ENCODE results near the gene PLXNA1.
A peak's percentile ranks its signal among the peaks of the same experiment; 100 is the strongest.

Gene PLXNA1

DNA sequence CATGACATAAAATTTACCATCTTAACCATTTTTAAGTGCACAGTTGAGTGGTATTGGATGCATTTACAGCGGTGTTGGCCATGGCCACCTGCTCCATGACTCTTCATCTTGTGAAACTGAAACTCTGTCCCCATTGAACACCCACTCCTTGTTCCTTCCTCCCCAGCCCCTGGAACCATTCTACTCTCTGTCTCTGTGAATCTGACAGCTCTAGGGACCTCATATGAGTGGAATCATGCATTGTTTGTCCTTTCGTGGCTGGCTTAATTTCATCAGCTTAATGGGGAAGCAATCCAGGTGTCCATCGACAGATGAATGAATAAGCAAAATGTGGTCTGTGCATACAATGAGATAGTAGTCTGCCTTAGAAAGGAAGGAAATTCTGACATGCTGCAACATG lies 42.5 kb downstream of the PLXNA1 start:
- DNase-seq, result peak; percentile 59

DNA sequence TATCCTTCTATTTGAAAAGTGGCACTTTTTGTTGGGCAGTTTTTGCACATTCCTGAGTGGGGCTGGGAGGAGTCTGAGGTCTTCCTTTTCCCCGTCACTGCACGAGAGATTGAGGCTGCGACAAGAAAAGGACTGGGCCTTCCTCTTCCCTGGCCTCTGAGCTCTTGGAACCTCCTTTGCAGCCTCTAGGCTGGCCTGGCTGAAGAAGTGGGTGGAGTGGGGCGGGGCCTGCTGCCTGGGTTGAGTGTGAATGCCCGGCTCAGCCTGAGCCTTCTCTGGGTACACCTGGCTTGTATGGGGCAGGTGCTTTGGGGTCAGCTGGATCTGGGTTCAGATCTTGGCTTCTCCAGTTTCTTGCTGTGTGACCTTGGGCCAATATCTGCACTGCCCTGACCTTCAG lies 43.1 kb downstream of the PLXNA1 start:
- DNase-seq, result peak; percentile 22

DNA sequence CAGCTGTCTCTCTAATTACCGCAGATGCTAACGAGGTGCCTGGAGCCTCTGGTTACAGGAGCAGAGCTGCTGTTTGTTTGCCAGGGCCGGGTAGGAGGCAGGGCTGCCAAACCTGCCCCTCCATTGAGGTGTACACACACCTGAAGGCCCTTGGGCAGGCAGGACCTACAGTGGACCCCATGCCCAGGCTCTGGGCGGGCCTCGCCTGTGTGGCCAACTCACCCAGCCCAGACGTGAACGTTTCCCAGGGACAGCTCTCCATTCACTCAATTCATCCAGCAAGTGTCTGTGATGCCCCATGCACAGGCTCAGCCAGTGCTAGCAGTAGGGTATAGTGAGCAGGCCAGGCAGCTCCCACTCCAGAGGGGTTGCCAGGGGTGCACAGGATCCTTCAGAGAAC lies 43.7 kb downstream of the PLXNA1 start:
- DNase-seq, result no peak

DNA sequence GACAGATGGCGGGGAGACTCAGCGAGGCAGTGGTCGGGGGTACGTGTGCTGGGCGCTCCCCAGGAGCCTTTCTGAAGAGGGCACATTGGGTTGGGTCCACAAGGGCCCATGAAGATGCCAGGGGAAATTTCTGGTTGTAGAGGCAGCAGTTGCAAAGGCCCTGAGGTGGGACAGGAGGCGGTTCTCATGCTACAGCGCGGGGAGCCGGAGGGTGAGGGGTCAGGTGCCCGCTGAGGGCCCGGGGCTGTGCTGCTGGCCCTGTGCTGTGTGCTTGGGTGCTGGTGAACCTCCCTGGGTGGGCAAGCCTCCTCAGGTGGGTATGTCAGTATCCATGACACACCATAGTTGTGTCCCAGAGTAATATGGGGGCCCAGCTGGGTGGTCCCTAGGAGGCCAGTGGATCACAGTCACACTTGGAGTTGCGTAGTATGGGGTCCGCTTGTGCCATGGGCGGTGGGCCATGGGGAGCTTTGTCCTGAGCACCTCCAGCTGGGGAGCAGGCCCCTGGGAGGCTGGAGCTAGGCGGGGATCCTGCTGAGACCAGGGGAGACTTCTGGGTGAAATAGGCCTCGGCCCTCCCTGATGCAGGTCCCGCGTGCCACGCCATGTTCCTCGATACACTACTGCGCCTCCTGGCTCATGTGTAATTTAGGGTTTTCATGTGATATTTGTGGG lies 44.3 kb downstream of the PLXNA1 start:
- no peak for DNase-seq

DNA sequence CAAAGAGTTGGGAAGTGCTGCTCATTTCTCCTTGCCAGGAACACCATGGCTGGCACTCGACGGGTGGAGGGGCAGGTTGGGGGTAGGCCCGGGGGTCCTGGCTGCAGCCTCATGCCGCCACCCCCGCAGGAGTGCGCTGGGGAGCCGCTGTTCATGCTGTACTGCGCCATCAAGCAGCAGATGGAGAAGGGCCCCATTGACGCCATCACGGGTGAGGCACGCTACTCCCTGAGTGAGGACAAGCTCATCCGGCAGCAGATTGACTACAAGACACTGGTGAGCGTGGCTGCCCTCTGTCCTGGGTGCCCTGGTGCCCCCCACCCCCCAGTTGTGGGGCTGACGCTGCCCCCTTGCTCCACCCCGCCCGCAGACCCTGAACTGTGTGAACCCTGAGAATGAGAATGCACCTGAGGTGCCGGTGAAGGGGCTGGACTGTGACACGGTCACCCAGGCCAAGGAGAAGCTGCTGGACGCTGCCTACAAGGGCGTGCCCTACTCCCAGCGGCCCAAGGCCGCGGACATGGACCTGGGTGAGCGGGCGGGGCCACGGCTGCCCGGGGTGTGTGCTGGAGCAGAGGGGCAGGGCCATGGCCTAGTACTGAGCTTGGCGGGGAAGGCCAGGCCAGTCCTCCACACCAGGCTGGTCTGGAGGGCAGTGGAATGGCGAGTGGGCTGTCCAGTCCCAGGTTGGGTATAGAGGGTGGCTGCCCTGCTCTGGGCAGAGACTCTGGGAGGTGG lies 45.1 kb downstream of the PLXNA1 start:
- DNase-seq, result no peak

DNA sequence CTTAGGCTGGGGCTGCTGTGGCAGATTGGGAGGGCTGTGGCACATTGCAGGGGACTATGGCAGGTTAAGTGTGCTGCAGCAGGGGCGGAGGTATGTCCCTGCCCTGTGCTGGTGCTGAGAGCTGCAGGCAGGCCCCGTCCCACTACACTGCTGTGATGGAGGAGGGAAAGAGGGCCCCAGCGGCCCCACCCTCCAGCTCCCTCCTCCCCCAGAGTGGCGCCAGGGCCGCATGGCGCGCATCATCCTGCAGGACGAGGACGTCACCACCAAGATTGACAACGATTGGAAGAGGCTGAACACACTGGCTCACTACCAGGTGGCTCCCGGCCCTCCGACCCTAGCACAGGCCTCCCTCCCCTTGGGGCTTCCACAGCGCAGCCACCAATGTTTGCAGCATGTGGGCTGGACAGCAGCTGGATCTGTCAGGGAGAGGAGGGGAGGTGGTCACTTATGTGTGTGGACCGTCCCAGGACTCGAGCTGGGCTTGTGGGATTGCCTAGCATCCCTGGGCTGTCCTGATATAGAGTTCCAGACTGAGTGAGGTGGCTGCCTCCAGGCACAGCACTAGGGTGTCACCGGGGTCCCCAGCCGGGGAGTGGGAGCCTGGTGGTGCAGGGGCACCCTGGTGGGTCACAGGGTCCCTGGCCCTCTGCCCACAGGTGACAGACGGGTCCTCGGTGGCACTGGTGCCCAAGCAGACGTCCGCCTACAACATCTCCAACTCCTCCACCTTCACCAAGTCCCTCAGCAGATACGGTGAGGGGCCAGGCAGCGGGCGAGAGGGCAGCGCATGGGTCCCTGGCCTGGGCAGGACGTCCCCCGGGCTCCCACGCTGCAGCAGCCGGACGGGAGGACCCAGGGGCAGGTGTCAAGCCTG lies 46.1 kb downstream of the PLXNA1 start:
- no peak for DNase-seq

DNA sequence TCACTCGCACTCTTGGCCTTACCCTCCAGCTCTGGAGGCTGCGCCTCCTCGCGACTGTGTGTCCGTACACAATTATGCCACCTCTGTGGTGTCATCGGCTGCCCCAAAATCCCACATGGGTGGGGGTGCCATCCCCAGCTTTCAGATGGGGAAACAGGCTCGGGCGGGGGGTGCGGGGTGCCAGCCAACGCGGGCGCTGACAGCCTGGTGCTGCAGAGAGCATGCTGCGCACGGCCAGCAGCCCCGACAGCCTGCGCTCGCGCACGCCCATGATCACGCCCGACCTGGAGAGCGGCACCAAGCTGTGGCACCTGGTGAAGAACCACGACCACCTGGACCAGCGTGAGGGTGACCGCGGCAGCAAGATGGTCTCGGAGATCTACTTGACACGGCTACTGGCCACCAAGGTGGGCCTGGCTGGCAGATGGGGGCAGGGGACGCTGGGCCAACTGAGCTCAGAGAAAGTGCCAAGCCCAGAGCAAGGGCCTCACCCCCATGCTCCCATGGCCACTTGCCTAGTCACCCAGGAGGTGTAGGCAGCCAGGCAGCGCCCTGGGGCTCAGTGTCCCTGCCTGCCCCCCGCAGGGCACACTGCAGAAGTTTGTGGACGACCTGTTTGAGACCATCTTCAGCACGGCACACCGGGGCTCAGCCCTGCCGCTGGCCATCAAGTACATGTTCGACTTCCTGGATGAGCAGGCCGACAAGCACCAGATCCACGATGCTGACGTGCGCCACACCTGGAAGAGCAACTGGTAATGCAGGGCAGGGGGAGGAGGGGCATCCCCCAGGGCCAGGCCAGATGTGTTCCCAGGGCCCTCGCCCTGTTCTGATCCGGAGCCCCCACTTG lies 47.0 kb downstream of the PLXNA1 start:
- DNase-seq, result no peak

DNA sequence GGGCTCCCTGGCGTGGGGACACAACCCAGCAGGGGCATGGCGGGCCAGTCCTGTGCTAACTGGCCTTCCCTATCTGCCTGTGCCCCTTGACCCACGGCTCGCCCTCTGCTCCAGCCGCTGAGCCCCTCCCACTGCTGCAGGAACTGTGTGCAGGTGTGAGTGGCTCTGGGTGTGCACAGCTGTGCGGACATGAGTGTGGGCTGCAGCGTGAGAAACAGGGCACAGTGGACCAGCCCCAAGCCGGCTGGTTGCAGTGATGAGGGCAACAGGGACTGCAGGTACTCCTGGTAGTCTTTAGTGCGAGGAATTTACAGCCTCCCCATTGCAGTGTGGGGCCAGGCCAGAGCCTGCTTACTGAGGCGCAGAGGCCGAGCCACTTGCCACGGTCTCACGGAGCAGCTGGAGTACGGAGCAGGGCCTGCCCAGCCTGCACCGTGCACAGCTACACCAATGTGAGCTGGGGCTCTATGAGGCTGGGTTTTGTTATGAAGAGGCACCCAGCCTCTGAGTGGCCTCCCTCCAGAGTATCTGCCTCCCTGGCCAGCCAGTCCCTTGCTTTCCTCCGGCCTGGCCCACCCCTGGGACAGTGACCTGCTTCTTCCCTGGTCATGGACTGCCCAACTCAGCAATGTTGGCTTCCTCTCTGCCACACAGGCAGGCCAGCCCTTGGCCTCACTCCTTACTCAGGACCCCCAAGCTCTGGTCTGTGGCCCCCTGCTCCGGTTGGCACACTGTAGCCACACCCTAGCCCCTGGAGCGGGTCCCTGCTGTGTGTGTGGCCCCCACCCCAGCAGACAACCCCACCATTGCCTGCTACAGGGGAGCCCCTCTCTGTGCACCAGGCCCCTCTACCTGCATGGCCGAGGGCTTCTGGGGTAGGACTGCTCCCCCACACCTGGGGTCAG lies 47.8 kb downstream of the PLXNA1 start:
- no peak for DNase-seq

DNA sequence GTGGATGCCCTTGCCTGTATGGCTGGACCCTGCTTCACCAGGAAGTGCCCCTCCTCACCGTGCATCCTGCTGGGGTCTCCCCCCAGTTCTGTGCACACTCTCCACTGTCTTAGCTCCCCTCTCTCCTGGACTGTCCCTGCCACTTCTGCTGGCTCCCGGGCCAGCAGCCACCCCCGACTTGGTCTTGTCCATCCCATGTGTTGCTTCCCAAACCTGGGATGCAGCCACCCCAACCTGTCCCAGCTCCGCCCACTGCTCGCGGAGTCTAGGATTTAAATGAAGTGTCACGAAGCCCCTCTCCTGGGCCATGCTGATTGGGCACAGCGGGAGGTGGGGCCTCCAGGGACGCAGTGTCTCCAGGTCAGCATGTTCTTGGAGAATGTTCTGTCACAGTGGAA lies 48.5 kb downstream of the PLXNA1 start:
- no peak for DNase-seq

DNA sequence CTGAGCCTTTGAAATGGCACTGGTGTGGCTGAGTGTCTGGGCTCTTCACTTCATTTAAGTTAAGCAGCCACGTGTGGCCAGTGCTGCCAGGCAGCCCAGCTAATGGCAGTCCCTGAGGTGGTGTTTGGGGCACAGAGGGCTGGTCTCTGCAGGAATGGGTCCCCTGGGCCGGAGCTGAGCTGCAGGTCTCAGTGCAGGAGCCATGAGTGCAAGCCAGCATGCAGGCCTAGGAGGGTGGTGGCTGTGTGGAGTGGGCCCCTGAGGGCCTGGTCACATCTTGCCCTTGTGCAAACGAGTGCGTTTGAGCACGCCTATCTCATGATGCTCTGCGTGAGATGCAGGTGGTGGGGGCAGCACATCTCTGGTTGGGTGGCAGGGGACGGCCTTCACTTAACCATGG lies 48.9 kb downstream of the PLXNA1 start:
- no peak for DNase-seq

DNA sequence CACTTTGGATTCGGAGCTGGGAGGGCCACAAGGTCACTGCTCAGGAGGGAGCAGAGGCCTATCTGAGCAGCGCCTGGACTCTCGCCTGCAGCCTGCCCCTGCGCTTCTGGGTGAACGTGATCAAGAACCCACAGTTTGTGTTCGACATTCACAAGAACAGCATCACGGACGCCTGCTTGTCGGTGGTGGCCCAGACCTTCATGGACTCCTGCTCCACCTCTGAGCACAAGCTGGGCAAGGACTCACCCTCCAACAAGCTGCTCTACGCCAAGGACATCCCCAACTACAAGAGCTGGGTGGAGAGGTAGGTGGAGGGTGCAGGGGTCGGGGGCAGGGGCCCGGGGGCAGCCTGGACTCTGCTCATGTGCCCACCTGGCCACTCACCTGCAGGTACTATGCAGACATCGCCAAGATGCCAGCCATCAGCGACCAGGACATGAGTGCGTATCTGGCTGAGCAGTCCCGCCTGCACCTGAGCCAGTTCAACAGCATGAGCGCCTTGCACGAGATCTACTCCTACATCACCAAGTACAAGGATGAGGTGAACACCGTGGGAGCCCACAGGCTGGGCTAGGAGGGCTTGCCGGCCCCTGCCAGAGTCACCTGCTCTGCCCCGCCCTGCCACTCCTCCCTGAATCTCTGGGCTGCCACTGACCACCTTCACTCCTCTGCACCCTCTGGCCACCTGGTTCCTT lies 49.5 kb downstream of the PLXNA1 start:
- DNase-seq, result no peak

All from inflammatory macrophage treated with lipopolysaccharide for 4 hours (primary cell).